WTC11 (cell line): ENCODE results near the gene ISG15. TPM values are rescaled to one million over a fixed set of nuclear protein-coding genes. Genes with fewer than 3 reads are reported as not detected.

Source experiments
- ATAC-seq: fragments of 200-7000 bp; cut with Tn5 transposase; 2 replicates; pipeline ENCODE4 v1.10.0; 2021; ENCODE audit warnings: mild to moderate bottlenecking, moderate library complexity
- CTCF ChIA-PET: fragments of 300-600 bp; sonication (Branson Sonifier 250); formaldehyde crosslinking; loops from one replicate; lab custom pipeline; 2021; ENCODE audit warnings: antibody characterized with exemption; lab: Charles Lee
- POLR2A ChIA-PET: fragments of 350-600 bp; sonication (Branson Sonifier 250); formaldehyde crosslinking; loops from one replicate; lab custom pipeline; 2021; ENCODE audit warnings: antibody characterized with exemption; lab: Charles Lee
- DNase-seq: peaks from one replicate; pipeline ENCODE4 v3.0.0; 2021; ENCODE audit warnings: low spot score
- H3K27ac Mint-ChIP-seq: 2 replicates; pipeline ENCODE4 v1.8.0; 2021; ENCODE audit warnings: mixed read lengths
- H3K27me3 Mint-ChIP-seq: 2 replicates; pipeline ENCODE4 v1.8.0; 2021; ENCODE audit warnings: low read depth, mild to moderate bottlenecking, moderate library complexity, mixed read lengths
- H3K36me3 Mint-ChIP-seq: 2 replicates; pipeline ENCODE4 v1.8.0; 2021; ENCODE audit warnings: mixed read lengths
- H3K4me1 Mint-ChIP-seq: 2 replicates; pipeline ENCODE4 v1.8.0; 2022; ENCODE audit warnings: mixed read lengths
- H3K4me3 Mint-ChIP-seq: 2 replicates; pipeline ENCODE4 v1.8.0; 2021; ENCODE audit warnings: mild to moderate bottlenecking, moderate library complexity, mixed read lengths
- H3K9me3 Mint-ChIP-seq: 2 replicates; pipeline ENCODE4 v1.8.0; 2021; ENCODE audit warnings: mixed read lengths
- ATF3 ChIP-seq: sonication (generic); formaldehyde crosslinking; conservative IDR thresholded peaks from 2 replicates; pipeline ENCODE4 v1.8.1; 2022; ENCODE audit warnings: mild to moderate bottlenecking, missing genetic modification reagents
- CBFB ChIP-seq: sonication (generic); formaldehyde crosslinking; IDR thresholded peaks from 2 replicates; pipeline ENCODE4 v1.8.1; 2022; ENCODE audit warnings: mild to moderate bottlenecking, low read depth, missing genetic modification reagents
- E2F1 ChIP-seq: sonication (generic); formaldehyde crosslinking; IDR thresholded peaks from 2 replicates; pipeline ENCODE4 v1.8.0; 2022; ENCODE audit warnings: mild to moderate bottlenecking, missing genetic modification reagents
- E2F4 ChIP-seq: sonication (generic); formaldehyde crosslinking; IDR thresholded peaks from 2 replicates; pipeline ENCODE4 v1.8.1; 2022; ENCODE audit warnings: low read depth, mild to moderate bottlenecking, moderate library complexity, missing genetic modification reagents, borderline replicate concordance
- ELF4 ChIP-seq: sonication (generic); formaldehyde crosslinking; IDR thresholded peaks from 2 replicates; pipeline ENCODE4 v1.8.1; 2022; ENCODE audit warnings: low read depth, mild to moderate bottlenecking, moderate library complexity, missing genetic modification reagents
- ESRRA ChIP-seq: sonication (generic); formaldehyde crosslinking; IDR thresholded peaks from 2 replicates; pipeline ENCODE4 v1.8.1; 2022; ENCODE audit warnings: mild to moderate bottlenecking, missing genetic modification reagents, borderline replicate concordance
- FOXJ3 ChIP-seq: sonication (generic); formaldehyde crosslinking; IDR thresholded peaks from 2 replicates; pipeline ENCODE4 v1.9.0; 2021; ENCODE audit warnings: missing genetic modification reagents, mild to moderate bottlenecking, borderline replicate concordance
- FOXP4 ChIP-seq: sonication (generic); formaldehyde crosslinking; IDR thresholded peaks from 2 replicates; pipeline ENCODE4 v1.8.0; 2022; ENCODE audit warnings: mild to moderate bottlenecking, missing genetic modification reagents
- NFE2L1 ChIP-seq: sonication (generic); formaldehyde crosslinking; IDR thresholded peaks from 2 replicates; pipeline ENCODE4 v1.8.1; 2023; ENCODE audit warnings: missing genetic modification reagents
- NR1H2 ChIP-seq: sonication (generic); formaldehyde crosslinking; IDR thresholded peaks from 2 replicates; pipeline ENCODE4 v1.9.0; 2021; ENCODE audit warnings: mild to moderate bottlenecking, moderate library complexity, missing genetic modification reagents
- OVOL2 ChIP-seq: fragments of 250-450 bp; sonication (Bioruptor Pico); IDR thresholded peaks from 2 replicates; pipeline ENCODE4 v1.9.0; 2021; ENCODE audit warnings: mild to moderate bottlenecking, borderline replicate concordance
- SMAD3 ChIP-seq: sonication (generic); formaldehyde crosslinking; IDR thresholded peaks from 2 replicates; pipeline ENCODE4 v1.8.0; 2022; ENCODE audit warnings: missing genetic modification reagents, mild to moderate bottlenecking, borderline replicate concordance
- SP1 ChIP-seq: sonication (generic); formaldehyde crosslinking; conservative IDR thresholded peaks from 2 replicates; pipeline ENCODE4 v1.8.1; 2022; ENCODE audit warnings: missing genetic modification reagents
- TCF7 ChIP-seq: sonication (generic); formaldehyde crosslinking; IDR thresholded peaks from 2 replicates; pipeline ENCODE4 v1.8.0; 2022; ENCODE audit warnings: mild to moderate bottlenecking, low read depth, missing genetic modification reagents, moderate library complexity
- TEAD1 ChIP-seq: sonication (generic); formaldehyde crosslinking; IDR thresholded peaks from 2 replicates; pipeline ENCODE4 v1.8.0; 2022; ENCODE audit warnings: mild to moderate bottlenecking, missing genetic modification reagents
- TEAD4 ChIP-seq: sonication (generic); formaldehyde crosslinking; IDR thresholded peaks from 2 replicates; pipeline ENCODE4 v1.8.0; 2022; ENCODE audit warnings: mild to moderate bottlenecking, missing genetic modification reagents
- TP53 ChIP-seq: sonication (generic); formaldehyde crosslinking; IDR thresholded peaks from 2 replicates; pipeline ENCODE4 v1.8.1; 2023; ENCODE audit warnings: mild to moderate bottlenecking, missing genetic modification reagents
- ZNF416 ChIP-seq: fragments of 250-450 bp; sonication (Bioruptor Pico); IDR thresholded peaks from 2 replicates; pipeline ENCODE4 v1.9.0; 2021; ENCODE audit warnings: mild to moderate bottlenecking, inconsistent platforms
- ZNF512 ChIP-seq: sonication (generic); formaldehyde crosslinking; IDR thresholded peaks from 2 replicates; pipeline ENCODE4 v1.8.1; 2022; ENCODE audit warnings: missing genetic modification reagents, borderline replicate concordance
- total RNA-seq: library from RNA; stranded (reverse); gene quantifications from 3 replicates; pipeline ENCODE4 v1.2.3, GENCODE V29; 2021

The ISG15 gene
- total RNA-seq, 1 experiment from 2014 or later: 29.5 TPM

GRCh38 chr1:1013105-1013921 is at the start of gene ISG15 (continued):
- TF ChIP-seq ZNF512 (CRISPR knock-in tag) (no peak), TCF7 (0 out of 2 replicates have a peak, but pooled peaks have one; percentile 50), ZNF416 (no peak), FOXP4 (CRISPR knock-in tag) (no peak), TP53 (CRISPR knock-in tag) (no peak), E2F1 (CRISPR knock-in tag) (no peak), FOXJ3 (CRISPR knock-in tag) (no peak)
- TF ChIP-seq, all 79 proteins: peak for 8

- POLR2A ChIA-PET: no interaction called here
- TF ChIP-seq NFE2L1 (CRISPR knock-in tag) (no peak), TEAD1 (CRISPR knock-in tag) (no peak), ELF4 (no peak), TEAD4 (CRISPR knock-in tag) (no peak), CBFB (CRISPR knock-in tag) (no peak), ATF3 (CRISPR knock-in tag) (no peak), OVOL2 (CRISPR knock-in tag) (no peak), ZNF416 (no peak), ESRRA (no peak), SP1 (no peak), NR1H2 (CRISPR knock-in tag) (no peak), SMAD3 (CRISPR knock-in tag) (no peak), E2F4 (no peak)
- TF ChIP-seq, all 79 proteins: peak for 0
- DNase-seq: no peak
- ATAC-seq: no peak
- Mint-ChIP-seq H3K27me3 (peaks cover 32% of the 10 kb centered on the region), H3K4me3 (no peak overlapping the region), H3K36me3 (0 out of 2 replicates have a peak, but pooled peaks cover 2% of the 10 kb centered on the region), H3K9me3 (no peaks in the 10 kb centered on the region), H3K4me1 (0 out of 2 replicates have a peak, but pooled peaks cover 3% of the 10 kb centered on the region), H3K27ac (no peak overlapping the region)
- CTCF ChIA-PET: no interaction called here
Measured at GRCh38 chr1:963746-964525, 49.4 kb upstream of the ISG15 start.
